Tongue (tissue), 2 donors: ENCODE results near the gene RNF144B. TPM values are rescaled to one million over a fixed set of nuclear protein-coding genes. Genes with fewer than 3 reads are reported as not detected.
A peak's percentile ranks its signal among the peaks of the same experiment; 100 is the strongest.

Experiments used
- DNase-seq: peaks from one replicate; pipeline ENCODE4 v3.0.0-alpha.2; 2015
- total RNA-seq: library from RNA; depleted of rRNA; stranded (reverse); fragments of >200 nt; gene quantifications from one replicate; pipeline ENCODE4 v1.2.3, GENCODE V29; 2014

The RNF144B gene
- total RNA-seq, 1 donor from 2014 or later = 41.2 TPM

DNA sequence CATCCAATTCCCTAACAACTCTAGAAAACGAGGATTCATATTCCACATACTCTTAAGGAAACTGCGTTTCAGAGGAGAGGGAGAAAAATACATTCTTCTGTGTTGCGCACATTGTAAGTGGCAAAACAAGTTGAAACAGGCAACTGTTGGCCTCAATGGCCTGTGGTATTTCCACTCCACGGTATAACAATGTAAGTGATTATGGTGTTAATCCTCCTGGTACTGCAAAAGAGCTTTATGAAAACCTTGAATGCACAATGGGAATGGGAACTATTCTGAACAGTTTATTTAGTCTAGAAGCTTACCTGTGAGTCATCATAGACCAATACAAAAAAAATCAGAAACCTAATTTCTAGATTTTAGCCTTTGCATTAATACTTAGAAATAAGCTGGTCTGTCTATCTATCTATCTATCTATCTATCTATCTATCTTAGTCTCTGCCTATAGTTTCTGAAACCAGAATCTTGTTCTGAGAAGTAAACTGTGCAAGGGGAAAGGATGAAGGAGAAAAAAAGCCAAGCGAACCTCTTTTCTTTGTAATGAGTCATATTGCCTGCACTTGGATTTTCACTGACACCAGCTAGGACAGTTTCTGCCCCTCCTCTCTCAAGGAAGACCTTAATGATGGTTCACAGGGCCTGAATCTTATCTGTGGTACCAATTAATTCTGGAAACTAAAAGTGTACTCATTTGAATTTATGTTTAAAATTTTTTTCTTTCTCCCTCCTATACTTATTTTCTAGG is 101.5 kb downstream of the RNF144B start:
- peak; percentile 45 for DNase-seq

DNA sequence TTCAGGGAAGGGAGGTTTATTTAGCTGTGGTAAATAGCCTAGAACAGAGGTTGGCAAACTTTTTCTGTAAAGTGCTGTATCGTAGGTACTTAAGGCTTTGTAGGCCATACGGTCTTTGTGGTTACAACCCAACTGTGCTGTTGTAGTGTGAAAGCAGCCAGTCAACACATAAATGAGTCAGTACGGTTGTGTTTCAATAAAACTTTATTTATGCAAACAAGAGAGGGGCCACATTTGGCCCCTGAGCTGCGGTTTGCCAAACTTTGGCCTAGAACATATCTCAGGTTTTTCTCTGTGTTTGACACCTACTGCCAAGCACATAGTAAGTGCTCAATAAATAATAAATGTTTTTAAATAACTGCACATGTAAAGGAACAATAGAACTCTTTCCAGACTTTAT is 102.2 kb downstream of the RNF144B start:
- no peak for DNase-seq

DNA sequence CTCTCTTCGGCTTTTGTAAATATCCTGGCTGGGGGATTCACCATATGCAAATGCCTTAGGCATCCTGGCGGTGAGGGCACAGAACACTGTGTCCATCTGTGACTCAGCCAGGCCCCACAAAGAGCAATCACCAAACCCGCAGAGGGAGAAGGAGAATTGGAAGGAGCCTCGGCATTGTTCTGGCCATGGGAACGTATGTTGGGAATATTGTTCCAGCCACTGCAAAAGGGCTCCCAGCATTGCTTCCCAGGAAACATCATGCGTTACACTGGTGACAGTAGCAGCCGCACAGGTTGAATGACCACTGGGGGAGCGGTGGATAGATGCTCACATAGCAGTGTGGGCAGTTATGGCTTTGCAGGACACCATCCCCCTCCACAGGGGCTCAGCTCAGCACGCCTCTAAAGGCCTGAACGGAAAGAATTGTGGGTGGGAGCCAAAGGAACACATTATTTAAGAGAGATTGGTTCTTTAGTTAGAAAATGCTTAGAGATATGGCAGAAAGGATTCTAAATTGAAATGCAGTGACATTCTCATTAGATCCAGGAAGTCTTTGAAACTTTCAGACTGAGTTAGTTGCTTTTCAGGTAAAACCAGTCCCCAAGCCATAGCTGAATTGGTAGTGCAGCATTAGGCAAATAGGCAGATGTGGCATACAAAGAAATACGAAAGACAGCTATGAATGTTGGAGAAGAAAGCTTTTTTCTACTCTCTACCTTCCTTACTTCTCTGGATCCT is 104.3 kb downstream of the RNF144B start:
- peak; percentile 46 for DNase-seq

DNA sequence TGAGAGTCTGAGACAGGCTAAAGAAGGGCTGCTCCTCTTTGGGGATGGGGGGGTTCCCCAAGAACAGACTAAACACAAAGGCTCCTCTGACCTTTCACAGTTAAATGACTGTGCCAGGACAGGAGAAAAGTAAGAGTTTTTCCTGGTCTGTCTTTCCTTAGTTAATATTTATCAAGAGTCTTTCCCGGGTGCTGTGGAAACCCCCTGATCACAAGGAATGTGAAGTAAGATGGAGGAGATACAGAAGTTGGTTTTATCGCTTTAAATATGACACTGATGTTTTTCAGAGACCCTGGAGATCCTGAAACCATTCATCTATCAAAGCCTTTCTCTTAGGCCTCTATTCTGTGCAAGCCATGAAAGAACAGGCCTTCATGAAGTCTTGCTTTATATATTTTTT is 105.8 kb downstream of the RNF144B start:
- no peak for DNase-seq

DNA sequence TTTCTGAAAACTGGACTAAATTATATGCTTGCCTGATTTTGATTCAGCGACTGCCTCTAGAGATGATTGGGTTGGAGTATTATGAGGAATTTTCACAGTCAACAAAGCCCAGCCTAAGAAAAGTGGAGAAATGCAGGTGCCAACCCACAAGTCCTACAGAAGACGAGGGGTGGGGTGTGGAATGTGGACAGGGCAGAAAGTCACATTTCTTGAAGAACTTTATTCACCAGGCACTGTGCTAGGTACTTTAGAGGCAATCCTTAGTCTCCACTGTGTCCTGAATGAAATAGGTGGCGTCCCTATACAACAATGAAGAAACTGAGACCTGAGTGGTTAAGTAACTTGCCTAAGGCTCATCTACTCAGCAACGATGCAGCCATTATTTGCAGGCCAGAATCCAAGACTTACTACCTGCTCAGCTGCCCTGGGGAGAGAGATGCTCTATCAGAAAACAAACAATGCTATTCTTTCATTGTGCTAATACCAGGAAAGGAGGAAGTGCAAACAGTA is 106.3 kb downstream of the RNF144B start:
- DNase-seq = no peak

DNA sequence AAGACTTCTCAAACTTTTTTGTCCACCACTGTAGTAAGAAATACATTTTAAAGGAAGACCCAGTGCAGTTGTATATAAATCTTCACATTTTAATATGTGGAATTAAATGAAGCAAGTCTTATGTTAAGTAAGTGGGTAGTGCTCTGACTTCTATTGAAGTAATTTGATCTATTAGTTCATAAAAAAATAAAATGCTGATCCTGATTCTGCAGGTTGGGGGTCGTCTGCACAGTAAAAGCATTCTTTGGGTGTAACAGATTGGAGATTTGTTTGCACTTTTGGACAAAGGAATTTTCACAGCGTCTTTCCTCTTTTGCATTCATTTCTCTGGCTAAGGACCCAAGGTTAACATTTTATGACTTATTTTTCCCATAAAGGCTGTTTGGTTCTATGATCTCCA is 106.8 kb downstream of the RNF144B start:
- DNase-seq = no peak

DNA sequence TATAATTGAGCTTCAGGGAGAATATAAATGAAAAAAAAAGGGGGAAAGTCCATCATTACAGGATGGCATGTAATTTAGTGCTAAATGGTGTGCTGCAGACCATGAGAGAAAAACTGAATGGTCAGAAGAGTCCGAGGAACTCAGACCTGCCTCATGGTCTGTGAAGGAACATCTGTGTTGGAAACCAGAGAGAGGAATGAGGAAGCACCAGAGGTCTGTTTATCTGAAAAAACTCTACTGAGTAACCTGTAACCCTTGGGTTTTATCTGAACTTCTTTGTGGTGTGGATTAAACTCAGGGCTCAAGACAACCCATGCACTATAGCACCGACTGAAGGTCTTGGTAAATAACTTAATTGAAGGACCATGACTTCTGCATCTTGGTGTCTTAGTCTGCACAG is 108.1 kb downstream of the RNF144B start:
- no peak for DNase-seq

DNA sequence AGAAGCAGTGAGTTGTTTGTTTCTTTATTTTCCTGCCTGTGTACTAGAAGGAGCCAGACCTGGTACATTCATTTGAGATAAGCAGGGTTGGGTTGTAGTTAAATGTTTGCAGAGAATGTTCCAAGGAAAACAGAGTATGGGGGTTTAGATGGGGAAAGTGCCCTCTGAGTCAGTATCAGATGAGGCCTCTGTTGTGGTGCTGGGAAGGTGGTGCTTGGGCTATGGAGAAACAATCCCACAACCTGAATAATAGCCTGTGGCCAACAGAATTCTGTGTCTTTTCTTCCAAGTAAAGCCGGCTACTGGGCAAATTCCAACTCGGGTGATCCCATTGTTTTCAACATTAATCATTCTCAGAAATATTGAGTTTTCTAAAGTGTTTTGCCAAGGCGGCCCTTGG is 109.3 kb downstream of the RNF144B start:
- no peak for DNase-seq

DNA sequence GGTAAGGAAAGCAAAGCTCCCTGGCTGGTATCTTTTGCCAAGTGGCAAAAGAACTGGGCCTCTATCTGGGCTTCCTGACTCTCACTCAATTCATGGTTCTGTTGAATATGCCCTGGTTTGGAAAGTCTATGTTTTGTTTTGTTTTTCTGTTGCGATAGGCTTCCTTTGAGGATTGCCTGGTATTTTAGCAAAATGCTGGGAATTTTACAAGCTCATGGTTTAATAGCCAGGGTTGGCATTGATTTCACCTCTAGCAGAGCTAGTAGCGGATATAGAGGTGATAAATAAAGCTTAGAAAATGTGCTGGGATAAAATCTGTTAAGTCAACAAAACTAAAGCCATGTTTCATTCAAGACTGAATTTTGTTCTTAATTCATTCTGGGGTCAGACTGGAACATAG is 109.9 kb downstream of the RNF144B start:
- DNase-seq = no peak

DNA sequence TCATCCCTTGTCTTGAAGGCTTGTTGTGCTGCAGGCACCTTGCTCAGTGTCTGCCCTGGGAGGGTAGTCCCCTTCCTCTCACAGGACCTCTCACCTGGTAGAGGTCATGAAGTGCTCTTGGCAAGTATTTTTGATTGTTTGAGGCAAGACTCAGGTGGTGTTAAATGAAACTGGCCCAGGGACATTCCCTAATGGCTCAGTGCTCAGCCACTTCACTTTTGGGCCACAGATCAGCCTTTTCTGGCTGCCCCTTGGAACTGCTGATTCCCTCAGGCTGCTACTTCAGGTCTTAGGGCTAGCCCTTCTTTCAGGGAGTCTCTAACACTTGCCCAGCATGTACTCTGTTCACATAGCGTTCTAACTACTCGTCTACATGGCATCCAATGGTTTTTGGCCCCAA is 111.3 kb downstream of the RNF144B start:
- DNase-seq = no peak

DNA sequence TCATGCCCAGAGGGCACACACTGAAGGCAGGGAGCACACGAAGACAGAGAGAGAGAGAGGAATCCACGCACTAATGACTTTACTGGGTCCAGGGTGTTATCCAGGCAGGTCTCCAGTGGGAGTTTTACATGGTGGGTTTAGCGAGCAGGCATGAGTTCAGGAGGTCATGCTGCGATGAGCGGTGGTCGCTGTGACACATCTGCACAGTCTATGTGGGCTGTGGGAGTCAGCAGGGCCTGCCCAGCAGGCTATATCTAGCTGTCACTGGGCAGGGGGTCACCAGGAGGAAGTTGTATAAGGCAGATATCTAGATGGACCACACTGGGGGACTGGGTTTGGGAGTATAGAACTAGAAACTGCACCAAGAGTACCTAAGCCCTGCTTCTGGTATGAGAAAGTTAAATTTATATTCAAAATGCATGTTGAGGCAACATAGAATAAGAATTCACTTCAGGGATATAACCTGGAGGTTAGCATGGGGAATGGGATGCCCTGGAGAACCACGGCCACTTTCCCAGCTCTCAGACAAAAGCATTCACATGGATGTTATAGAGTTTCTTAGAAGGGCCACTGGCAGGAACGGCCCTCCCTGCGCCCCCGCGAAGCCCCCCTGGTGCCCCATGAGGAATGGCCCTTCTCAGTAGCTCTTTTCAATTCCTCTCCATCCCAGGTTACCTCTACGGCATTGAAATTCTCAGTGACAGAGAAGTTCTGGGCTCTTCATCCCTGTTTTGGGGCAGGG is 113.9 kb downstream of the RNF144B start:
- no peak for DNase-seq

DNA sequence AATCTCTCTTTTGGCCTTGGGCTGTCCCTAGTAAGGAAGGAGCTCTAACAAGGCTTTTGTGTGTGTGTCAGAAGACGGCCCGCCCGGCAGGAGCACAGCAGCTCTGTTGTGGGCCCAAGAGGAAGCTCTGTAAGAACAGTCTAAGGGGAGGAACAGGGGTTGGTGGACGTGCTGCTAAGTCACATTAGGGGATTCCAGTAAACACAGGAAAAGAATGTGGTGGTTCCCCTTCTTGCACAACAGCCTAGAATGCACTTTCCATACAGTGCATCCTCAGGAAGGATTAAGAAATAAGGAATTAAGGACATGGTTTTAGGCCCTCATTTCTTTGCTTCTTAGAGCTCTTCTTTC is 114.5 kb downstream of the RNF144B start:
- DNase-seq = no peak

DNA sequence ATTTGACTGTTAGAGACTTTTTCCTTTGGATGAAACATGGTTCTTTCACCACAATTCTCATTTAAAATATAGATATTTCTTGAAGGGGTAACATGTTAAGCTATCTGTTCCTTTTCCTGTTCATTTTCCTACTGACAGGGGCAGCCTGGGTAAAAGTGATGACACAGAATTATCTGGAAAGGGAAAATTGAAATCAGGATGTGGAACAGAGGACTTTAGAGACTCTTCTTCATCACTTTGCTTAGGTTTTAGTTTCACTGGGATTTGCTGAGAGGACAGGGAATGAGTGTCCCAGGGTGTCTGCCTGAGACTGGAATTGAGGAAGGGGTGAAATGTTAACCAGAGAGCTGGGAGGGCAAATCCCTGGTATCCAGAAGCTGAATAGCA is 116.0 kb downstream of the RNF144B start:
- DNase-seq = no peak

DNA sequence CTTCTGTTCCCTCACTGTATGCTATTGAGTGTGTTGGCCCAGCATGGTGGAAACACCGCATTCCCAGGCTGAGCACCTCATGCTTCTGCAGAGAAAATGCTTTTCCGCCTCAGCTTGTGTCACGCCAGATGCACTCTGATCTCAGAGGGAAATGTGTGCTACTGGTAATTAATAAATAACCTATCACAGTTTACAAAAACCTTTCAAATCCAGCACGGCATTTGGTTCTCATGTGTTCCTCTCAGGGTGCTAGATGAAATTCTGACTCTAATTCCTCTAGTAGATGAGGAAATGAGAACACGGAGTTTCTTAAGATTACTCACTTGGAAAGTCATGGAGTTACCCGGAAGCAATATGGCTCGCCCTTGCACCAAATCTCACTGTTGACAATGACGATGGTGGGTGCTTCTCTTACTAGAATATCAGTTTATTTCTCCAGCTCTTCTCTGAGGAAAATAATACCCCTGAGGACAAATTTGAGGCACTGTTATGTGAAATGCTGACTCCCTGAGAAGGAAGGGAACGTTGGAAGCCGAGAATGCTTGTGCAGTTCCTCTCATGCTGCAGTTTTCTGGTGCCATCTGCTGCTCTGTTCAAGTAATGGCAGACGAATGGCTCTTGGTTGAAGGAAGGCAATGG is 116.6 kb downstream of the RNF144B start:
- peak; percentile 86 for DNase-seq

DNA sequence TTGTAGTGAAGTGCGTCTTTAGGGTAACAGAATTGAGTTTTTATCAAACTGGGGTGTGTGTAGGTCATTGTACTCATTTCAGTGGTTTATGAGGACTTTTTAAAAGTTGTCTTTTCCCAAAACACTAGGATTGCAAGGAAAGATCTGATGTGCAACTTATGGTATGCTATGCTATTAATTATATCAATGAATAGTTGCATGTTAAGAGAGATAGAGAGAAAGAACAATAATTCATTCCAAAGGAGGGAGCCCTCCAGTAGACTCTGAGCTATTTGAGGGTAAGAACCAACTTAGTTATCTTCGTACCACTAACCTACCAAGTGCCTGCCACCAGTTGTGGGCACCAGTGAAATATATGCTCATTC is 117.1 kb downstream of the RNF144B start:
- DNase-seq = no peak

DNA sequence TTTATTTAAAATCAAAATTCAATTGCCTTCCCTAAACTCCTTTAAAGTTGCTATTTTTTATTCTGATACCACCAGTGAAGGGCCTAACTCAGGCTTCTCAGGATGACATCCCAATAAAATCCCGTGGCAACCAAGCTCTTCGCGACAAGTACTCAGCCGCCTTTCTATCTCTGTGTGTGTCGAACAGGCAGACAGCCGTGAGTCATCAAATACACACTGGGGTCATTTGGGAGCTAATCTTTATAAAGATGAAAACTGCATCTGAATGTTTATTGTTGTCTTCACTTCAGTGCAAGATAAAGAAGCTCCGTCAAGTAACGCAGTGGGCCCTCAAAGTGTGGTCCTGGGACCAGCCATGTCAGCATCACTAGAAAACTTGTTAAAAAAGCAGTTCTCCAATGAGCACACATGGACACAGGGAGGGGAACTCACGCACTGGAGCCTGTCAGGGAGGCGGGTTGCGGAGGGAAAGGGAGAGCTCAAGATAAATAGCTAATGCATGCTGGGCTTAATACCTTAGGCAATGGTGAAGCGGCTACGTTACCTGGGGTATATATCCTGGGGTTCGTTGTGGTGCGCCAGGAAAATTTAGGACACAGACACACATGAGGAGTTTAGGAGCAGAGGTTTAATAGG is 119.3 kb downstream of the RNF144B start:
- no peak for DNase-seq

DNA sequence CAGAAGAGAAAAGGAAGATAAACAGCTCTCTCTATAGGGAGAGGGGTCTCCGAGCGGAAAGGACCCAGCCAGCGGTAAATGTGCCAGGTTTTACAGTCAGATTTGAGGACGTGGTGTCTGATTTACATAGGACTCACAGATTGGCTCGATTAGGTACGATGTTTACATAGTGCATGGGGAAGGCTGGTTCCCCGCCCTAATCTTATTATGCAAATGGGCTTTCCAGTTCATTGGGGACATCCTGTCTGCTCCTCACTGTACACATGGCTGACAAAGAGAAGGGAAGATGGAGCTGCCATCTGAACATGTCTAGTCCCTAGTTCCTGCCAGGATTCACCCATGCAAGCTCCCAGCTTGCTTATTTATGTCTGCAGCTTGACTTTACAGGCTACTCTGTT is 119.9 kb downstream of the RNF144B start:
- DNase-seq = no peak

DNA sequence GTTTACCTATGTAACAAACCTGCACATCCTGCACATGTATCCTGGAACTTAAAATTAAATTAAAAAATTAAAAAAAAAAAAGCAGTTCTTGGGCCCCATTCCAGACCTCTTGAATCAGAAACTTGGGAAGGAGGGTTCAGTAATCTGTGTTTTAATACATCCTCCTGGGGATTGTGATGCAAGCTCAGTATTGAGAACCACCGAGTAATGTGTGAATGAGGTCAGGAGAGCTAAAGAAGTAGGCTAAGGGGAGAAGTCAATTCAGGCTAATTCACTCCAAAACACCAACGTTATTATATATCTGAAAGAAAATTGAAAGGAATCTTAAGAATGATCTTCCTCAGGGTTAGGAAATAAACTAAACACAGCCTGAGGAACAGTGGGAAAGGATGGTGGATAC is 120.4 kb downstream of the RNF144B start:
- no peak for DNase-seq

DNA sequence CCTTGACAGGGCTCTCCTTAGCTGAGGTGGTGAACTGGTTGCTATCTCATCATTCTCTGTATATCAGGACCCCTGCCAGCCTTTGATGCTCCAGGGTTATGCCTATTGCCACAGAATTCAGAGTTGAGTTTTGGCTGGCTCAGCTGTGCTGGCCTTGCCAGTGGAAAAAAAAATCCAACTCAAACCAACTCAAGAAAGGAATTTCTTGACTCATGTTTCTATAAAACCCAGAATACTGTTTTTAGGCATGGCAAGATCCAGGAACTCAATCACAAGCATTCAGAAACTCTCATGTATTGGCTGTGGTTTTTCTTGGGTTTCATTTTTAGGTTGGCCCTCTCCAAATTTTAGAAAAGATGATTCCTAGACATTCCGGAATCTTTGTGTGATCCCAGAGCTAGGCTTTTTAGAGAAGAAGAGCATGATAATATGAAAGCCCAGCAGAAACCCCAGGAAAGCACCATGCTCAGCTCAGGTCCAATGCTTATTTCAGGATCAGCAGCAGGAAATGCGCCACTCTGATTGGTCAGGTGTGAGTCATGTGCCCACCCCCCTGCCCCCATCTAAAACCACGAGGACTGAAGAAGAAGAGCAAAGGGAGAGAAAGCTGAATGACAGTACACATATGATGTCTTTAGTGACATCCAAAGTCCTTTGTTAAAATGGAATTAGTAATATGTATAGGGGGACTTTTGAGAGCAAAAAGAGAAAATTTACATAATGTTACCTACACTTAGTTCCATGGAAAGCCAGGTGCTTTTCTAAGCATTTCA is 122.9 kb downstream of the RNF144B start:
- DNase-seq = no peak

DNA sequence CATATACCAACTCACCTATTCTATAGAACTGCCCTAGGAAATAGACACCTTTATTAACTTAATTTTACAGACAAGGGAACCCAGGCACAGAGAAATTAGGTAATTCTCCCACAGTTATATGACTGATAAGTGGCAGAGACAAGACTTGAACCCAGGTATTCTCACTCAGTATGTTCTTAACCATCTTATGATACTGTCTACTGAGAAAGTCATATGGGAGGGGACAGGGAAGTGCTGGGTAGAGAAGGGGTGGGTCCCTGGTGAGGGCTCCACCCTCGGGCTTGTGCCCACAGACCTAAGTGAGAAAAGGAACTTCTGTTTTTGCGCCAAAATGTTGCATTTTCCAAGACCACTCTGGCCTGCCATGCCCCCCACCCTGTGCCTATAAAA is 123.5 kb downstream of the RNF144B start:
- DNase-seq = no peak

DNA sequence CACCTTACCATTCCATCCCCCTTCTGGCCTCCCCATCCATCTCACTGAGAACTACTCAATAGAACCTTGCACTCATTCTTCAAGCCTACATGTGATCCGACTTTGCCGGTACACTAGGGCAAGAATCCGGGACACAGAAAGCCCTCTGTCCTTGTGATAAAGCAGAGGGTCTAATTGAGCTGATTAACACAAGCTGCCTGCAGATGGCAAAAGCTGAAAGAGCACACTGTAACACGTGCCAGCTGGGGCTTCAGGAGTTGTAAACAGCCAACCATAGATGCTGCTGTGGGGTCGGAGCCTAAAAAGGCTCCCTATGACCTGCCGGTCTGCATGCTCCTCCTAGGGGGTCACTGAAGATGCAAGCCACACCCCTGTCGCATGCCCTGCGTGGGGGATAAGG is 124.1 kb downstream of the RNF144B start:
- no peak for DNase-seq
